C1 segment of cervical spinal cord (tissue), 14 donors: ENCODE data around the gene RWDD2A.
"Not testable (repeated sequence)": the region's sequence is repeated elsewhere in the genome, so short reads cannot be mapped to it uniquely, and the experiment has no call there.

Experiments used
- DNase-seq, 14 donors: peaks; one replicate each; lab custom pipeline; 2025; lab: John Stamatoyannopoulos, UW

Gene RWDD2A

GRCh38 chr6:83192871-83193746 is at the start of gene RWDD2A, which contains the start of gene PGM3:
TSS of gene RWDD2A (plus strand) at chr6:83193357. CDS start at chr6:83194452, 1,095 bp downstream.
TSS of gene PGM3 (minus strand) at chr6:83193265. CDS start at chr6:83191012, 2,253 bp downstream.
- peak; percentile 6 to 92 (median 84) for DNase-seq

GRCh38 chr6:83151114-83151513 is 42.0 kb upstream of the RWDD2A start:
- no peak for DNase-seq

GRCh38 chr6:83152913-83153312 is 40.2 kb upstream of the RWDD2A start:
- no peak for DNase-seq

GRCh38 chr6:83153883-83154521 is 39.2 kb upstream of the RWDD2A start:
- no peak for DNase-seq

GRCh38 chr6:83155794-83156193 is 37.4 kb upstream of the RWDD2A start:
- DNase-seq: no peak

GRCh38 chr6:83160167-83160566 is 33.0 kb upstream of the RWDD2A start:
- no peak for DNase-seq

GRCh38 chr6:83167726-83168278 is 25.4 kb upstream of the RWDD2A start:
- DNase-seq: peak in 2 of 14 donors; percentile 9 to 87

GRCh38 chr6:83168556-83168955 is 24.6 kb upstream of the RWDD2A start:
- DNase-seq: no peak

GRCh38 chr6:83169106-83169505 is 24.1 kb upstream of the RWDD2A start:
- DNase-seq: peak in 1 of 14 donors; percentile 49

- DNase-seq: peak in 1 of 14 donors; percentile 42
Measured at GRCh38 chr6:83169511-83169910, 23.6 kb upstream of the RWDD2A start.

- DNase-seq: no peak
Measured at GRCh38 chr6:83176246-83176645, 16.9 kb upstream of the RWDD2A start.

GRCh38 chr6:83180426-83180950 is 12.7 kb upstream of the RWDD2A start:
- no peak for DNase-seq

- DNase-seq: no peak
Measured at GRCh38 chr6:83182114-83182513, 11.0 kb upstream of the RWDD2A start.

GRCh38 chr6:83183082-83183828 is 9.9 kb upstream of the RWDD2A start:
- DNase-seq: no peak

GRCh38 chr6:83185096-83185495 is 8.1 kb upstream of the RWDD2A start:
- DNase-seq: no peak

- DNase-seq: no peak
Measured at GRCh38 chr6:83188501-83188900, 4.7 kb upstream of the RWDD2A start.

- no peak for DNase-seq
Measured at GRCh38 chr6:83190626-83191025, 2.5 kb upstream of the RWDD2A start.

- DNase-seq: not testable (repeated sequence)
Measured at GRCh38 chr6:83191974-83192373, 1.2 kb upstream of the RWDD2A start.

GRCh38 chr6:83192456-83192855 is 701 bp upstream of the RWDD2A start:
- DNase-seq: no peak

- DNase-seq: peak in 13 of 14 donors; percentile 32 to 73 (median 53)
Measured at GRCh38 chr6:83193747-83194566, 800 bp downstream of the RWDD2A start.
